IMR-90 (cell line): ENCODE results near the gene TNK1. TPM values are rescaled to one million over a fixed set of nuclear protein-coding genes. Genes with fewer than 3 reads are reported as not detected.

Source experiments
- ATAC-seq: fragments of 200-7000 bp; cut with Tn5 transposase; 2 replicates; pipeline ENCODE4 v1.9.1; 2020; ENCODE audit warnings: low read depth, mild to moderate bottlenecking, moderate library complexity
- BruUV-seq: library from RNA; stranded (reverse); fragments of 400-500 nt; replicated peaks from 2 replicates; lab custom pipeline; 2021; lab: Mats Ljungman, UMichigan
- CTCF ChIA-PET: fragments of 300-600 bp; formaldehyde crosslinking; extraction: SDS; loops from one replicate; lab custom pipeline; 2021; ENCODE audit warnings: antibody characterized with exemption; lab: Yijun Ruan, JAX
- POLR2A ChIA-PET: fragments of 300-600 bp; sonication (Branson Sonifier 250); formaldehyde crosslinking; loops from one replicate; lab custom pipeline; 2022; ENCODE audit warnings: antibody characterized with exemption; ENCODE audit not compliant: unreplicated experiment; lab: Charles Lee
- DNase-seq: peaks from one replicate; pipeline ENCODE4 v3.0.0; 2013
- H2AFZ ChIP-seq: replicated peaks from 2 replicates; pipeline ENCODE3; 2013; ENCODE audit warnings: low read length, mild to moderate bottlenecking; ENCODE audit not compliant: poor library complexity
- H2AK5ac ChIP-seq: 2 replicates; pipeline ENCODE4 v1.6.1; 2013; ENCODE audit warnings: low read depth, low read length, inconsistent platforms
- H2AK9ac ChIP-seq: replicated peaks from 2 replicates; pipeline ENCODE3; 2013; ENCODE audit warnings: mild to moderate bottlenecking, low read depth, low read length, moderate library complexity; ENCODE audit not compliant: poor library complexity
- H2BK120ac ChIP-seq: 2 replicates; pipeline ENCODE4 v1.6.1; 2013; ENCODE audit warnings: low read depth, low read length, inconsistent platforms
- H2BK15ac ChIP-seq: 3 replicates; pipeline ENCODE4 v1.6.1; 2013; ENCODE audit warnings: low read depth, low read length, inconsistent platforms
- H2BK20ac ChIP-seq: 2 replicates; pipeline ENCODE4 v1.6.1; 2013; ENCODE audit warnings: low read depth, mild to moderate bottlenecking, inconsistent platforms, low read length, moderate library complexity
- H2BK5ac ChIP-seq: 2 replicates; pipeline ENCODE4 v1.6.1; 2013; ENCODE audit warnings: mild to moderate bottlenecking, low read depth, low read length, inconsistent platforms; ENCODE audit not compliant: poor library complexity, severe bottlenecking
- H3K14ac ChIP-seq: replicated peaks from 2 replicates; pipeline ENCODE4 v1.6.1; 2013; ENCODE audit warnings: low read depth, low read length, inconsistent platforms
- H3K18ac ChIP-seq: 2 replicates; pipeline ENCODE4 v1.6.1; 2013; ENCODE audit warnings: low read depth, low read length, control low read depth
- H3K23ac ChIP-seq: 2 replicates; pipeline ENCODE4 v1.6.1; 2013; ENCODE audit warnings: low read depth, low read length, inconsistent platforms
- H3K27ac ChIP-seq: 2 replicates; pipeline ENCODE4 v1.5.1; 2013; ENCODE audit warnings: mild to moderate bottlenecking, control low read depth, low read length; ENCODE audit not compliant: insufficient read depth
- H3K27me3 ChIP-seq: 2 replicates; pipeline ENCODE4 v1.6.1; 2013; ENCODE audit warnings: low read length; ENCODE audit not compliant: control insufficient read depth, insufficient read depth
- H3K36me3 ChIP-seq: 2 replicates; pipeline ENCODE4 v1.6.1; 2013; ENCODE audit warnings: low read length, mixed read lengths; ENCODE audit not compliant: control insufficient read depth, insufficient read depth
- H3K4ac ChIP-seq: 2 replicates; pipeline ENCODE4 v1.6.1; 2013; ENCODE audit warnings: low read depth, low read length, inconsistent platforms
- H3K4me1 ChIP-seq: 2 replicates; pipeline ENCODE4 v1.6.1; 2013; ENCODE audit warnings: low read length, mixed read lengths; ENCODE audit not compliant: control insufficient read depth, insufficient read depth
- H3K4me2 ChIP-seq: 2 replicates; pipeline ENCODE4 v1.6.1; 2013; ENCODE audit warnings: low read depth, mild to moderate bottlenecking, control low read depth, low read length, moderate library complexity
- H3K4me3 ChIP-seq: 2 replicates; pipeline ENCODE4 v1.5.1; 2013; ENCODE audit warnings: low read depth, mild to moderate bottlenecking, control low read depth, low read length, moderate library complexity; ENCODE audit not compliant: insufficient read depth
- H3K56ac ChIP-seq: 2 replicates; pipeline ENCODE4 v1.6.1; 2013; ENCODE audit warnings: low read length, inconsistent platforms; ENCODE audit not compliant: insufficient read depth; ENCODE audit errors: extremely low read depth
- H3K79me1 ChIP-seq, 2 experiments: 2 replicates each; pipeline ENCODE4 v1.6.1; 2013; ENCODE audit warnings: low read length in 2 of 2, inconsistent platforms in 1 of 2, low read depth in 1 of 2
- H3K9ac ChIP-seq: 2 replicates; pipeline ENCODE4 v1.6.1; 2013; ENCODE audit warnings: low read depth, low read length, control low read depth
- H3K9me1 ChIP-seq: 2 replicates; pipeline ENCODE4 v1.6.1; 2013; ENCODE audit warnings: low read length, inconsistent platforms; ENCODE audit not compliant: insufficient read depth
- H3K9me3 ChIP-seq: 2 replicates; pipeline ENCODE4 v1.6.1; 2013; ENCODE audit warnings: low read length; ENCODE audit not compliant: control insufficient read depth, insufficient read depth
- H4K20me1 ChIP-seq: 2 replicates; pipeline ENCODE4 v1.6.1; 2013; ENCODE audit warnings: low read length, inconsistent platforms; ENCODE audit not compliant: insufficient read depth
- H4K5ac ChIP-seq: 2 replicates; pipeline ENCODE4 v1.6.1; 2013; ENCODE audit warnings: mild to moderate bottlenecking, low read depth, low read length, control low read depth
- H4K8ac ChIP-seq, 2 experiments: 2 replicates each; pipeline ENCODE4 v1.6.1; 2013; ENCODE audit warnings: low read depth in 2 of 2, low read length in 2 of 2, control low read depth in 1 of 2, inconsistent platforms in 1 of 2
- H4K91ac ChIP-seq: 2 replicates; pipeline ENCODE4 v1.6.1; 2013; ENCODE audit warnings: low read depth, low read length, inconsistent platforms; ENCODE audit not compliant: insufficient read depth
- BHLHE40 ChIP-seq: fragments of 150-350 bp; IDR thresholded peaks from 2 replicates; pipeline ENCODE4 v1.6.1; 2016; ENCODE audit warnings: mild to moderate bottlenecking, low read depth, low read length
- CEBPB ChIP-seq: IDR thresholded peaks from 2 replicates; pipeline ENCODE4 v1.6.1; 2012; ENCODE audit warnings: low read depth, low read length, improper control_type of control experiment
- CHD1 ChIP-seq: IDR thresholded peaks from 2 replicates; pipeline ENCODE4 v1.6.1; 2012; ENCODE audit warnings: low read depth, low read length, improper control_type of control experiment
- FOS ChIP-seq: fragments of 150-350 bp; IDR thresholded peaks from 2 replicates; pipeline ENCODE4 v1.6.1; 2016; ENCODE audit warnings: low read depth, low read length
- MAFK ChIP-seq: IDR thresholded peaks from 2 replicates; pipeline ENCODE4 v1.6.1; 2012; ENCODE audit warnings: low read depth, low read length, improper control_type of control experiment
- MAZ ChIP-seq: IDR thresholded peaks from 2 replicates; pipeline ENCODE4 v1.6.1; 2012; ENCODE audit warnings: low read depth, mild to moderate bottlenecking, low read length, improper control_type of control experiment, moderate library complexity, borderline replicate concordance
- NFE2L2 ChIP-seq: fragments of 150-350 bp; IDR thresholded peaks from 2 replicates; pipeline ENCODE4 v1.6.1; 2016; ENCODE audit warnings: low read depth, mild to moderate bottlenecking, low read length
- POLR2A ChIP-seq: IDR thresholded peaks from 2 replicates; pipeline ENCODE4 v1.6.1; 2012; ENCODE audit warnings: mild to moderate bottlenecking, low read depth, low read length
- RAD21 ChIP-seq: IDR thresholded peaks from 2 replicates; pipeline ENCODE4 v1.6.1; 2012; ENCODE audit warnings: low read length, improper control_type of control experiment
- RCOR1 ChIP-seq: IDR thresholded peaks from 2 replicates; pipeline ENCODE4 v1.6.1; 2012; ENCODE audit warnings: mild to moderate bottlenecking, low read length, improper control_type of control experiment; ENCODE audit not compliant: insufficient replicate concordance
- RFX5 ChIP-seq: IDR thresholded peaks from 2 replicates; pipeline ENCODE4 v1.8.0; 2012; ENCODE audit warnings: low read depth, mild to moderate bottlenecking, low read length, moderate library complexity
- SMC3 ChIP-seq: fragments of 150-350 bp; IDR thresholded peaks from 2 replicates; pipeline ENCODE4 v1.6.1; 2016; ENCODE audit warnings: low read depth, mild to moderate bottlenecking, antibody characterized with exemption, low read length, moderate library complexity
- WGBS, 2 experiments: methylation state at CpG; one replicate each; pipeline versions ENCODE4 v1.1.5 to v1.1.7; 2013; ENCODE audit warnings: missing lambda C conversion rate in 2 of 2; ENCODE audit not compliant: insufficient read length in 1 of 2; ENCODE audit errors: extremely low coverage in 2 of 2; 5-methylcytosine and 5-hydroxymethylcytosine counted together
- dilution Hi-C: fragments of 300-500 bp; cut with HindIII; formaldehyde crosslinking; loops from one replicate; pipeline ENCODE4 v1.14.3; 2018; ENCODE audit warnings: low sequenced_read_pairs; ENCODE audit not compliant: unreplicated experiment
- in situ Hi-C: fragments of 300-500 bp; cut with MboI; formaldehyde crosslinking; loops from 3 replicates; pipeline ENCODE4 v1.14.3; 2019; ENCODE audit warnings: low sequenced_read_pairs, inconsistent platforms, mixed read lengths
- intact Hi-C: fragments of 100-400 bp; cut with micrococcal nuclease; formaldehyde crosslinking; loops from 2 replicates; pipeline ENCODE4 v1.10.0; 2022
- polyA plus RNA-seq, 3 experiments: library from polyadenylated mRNA; depleted of rRNA; stranded (reverse); fragments of >200 nt; gene quantifications; 2 replicates each; pipeline ENCODE4 v1.2.3, GENCODE V29; 2012; ENCODE audit warnings: low replicate concordance in 1 of 3
- total RNA-seq: library from RNA; depleted of rRNA; stranded (reverse); fragments of >200 nt; gene quantifications from 2 replicates; pipeline ENCODE4 v1.2.3, GENCODE V29; 2012
- TF ChIP-seq, protein P1 (sequence below): fragments of 150-350 bp; IDR thresholded peaks from 2 replicates; pipeline ENCODE4 v1.6.1; 2016; ENCODE audit warnings: low read depth, mild to moderate bottlenecking, low read length, moderate library complexity, borderline replicate concordance
- TF ChIP-seq, protein P2 (sequence below): conservative IDR thresholded peaks from 2 replicates; pipeline ENCODE4 v1.5.1; 2012; ENCODE audit warnings: mild to moderate bottlenecking, low read depth, low read length, improper control_type of control experiment
- TF ChIP-seq, protein P3 (sequence below): fragments of 150-350 bp; IDR thresholded peaks from 2 replicates; pipeline ENCODE4 v1.6.1; 2017; ENCODE audit warnings: mild to moderate bottlenecking, antibody characterized with exemption, low read length, low read depth

The TNK1 gene
- total and polyA plus RNA-seq, 2 of the 4 experiments (the other 2 are of a cell fraction) = 0.44 to 0.54 TPM

DNA sequence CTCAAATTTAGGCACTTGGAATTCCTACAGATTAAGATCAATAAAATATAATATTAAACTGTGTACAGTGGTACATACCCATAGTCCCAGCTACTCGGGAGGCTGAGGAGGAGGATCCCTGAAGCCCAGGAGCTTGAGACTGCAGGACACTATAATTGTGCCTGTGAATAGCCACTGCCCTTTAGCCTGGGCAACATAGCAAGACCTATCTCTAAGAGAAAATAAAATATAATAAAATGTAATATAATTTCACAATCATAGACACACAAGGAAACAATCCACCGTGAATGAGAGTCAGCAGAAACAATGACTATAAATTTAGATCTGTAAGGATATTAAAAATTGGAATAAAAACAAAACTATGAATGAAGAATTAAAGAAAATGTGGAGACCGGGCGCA lies 10.0 kb upstream of the TNK1 start:
- Histone ChIP-seq H2AFZ (no peak overlapping the region), H3K56ac (no peak overlapping the region), H3K27ac (no peak overlapping the region), H3K4me3 (no peak overlapping the region), H2BK5ac (no peak overlapping the region), H3K79me1 (no peaks in the 10 kb centered on the region), H4K5ac (no peak overlapping the region), H3K4me2 (no peak overlapping the region), H3K23ac (no peak overlapping the region), H3K14ac (no peak overlapping the region), H4K20me1 (no peaks in the 10 kb centered on the region), H2AK9ac (no peak overlapping the region), H3K18ac (no peak overlapping the region), H3K9me1 (no peaks in the 10 kb centered on the region), H4K8ac (no peak overlapping the region), H3K9me3 (peaks cover 2% of the 10 kb centered on the region; the same call in 1 of the 2 replicates), H3K36me3 (no peaks in the 10 kb centered on the region), H3K27me3 (peaks cover 24% of the 10 kb centered on the region), H3K4ac (no peak overlapping the region), H3K9ac (no peak overlapping the region), H4K91ac (no peak overlapping the region), H2BK120ac (no peak overlapping the region), H2BK20ac (no peak overlapping the region), H2BK15ac (no peak overlapping the region), H3K4me1 (no peaks in the 10 kb centered on the region), H2AK5ac (no peak overlapping the region)
- no TSS peak for BruUV-seq
- intact Hi-C loops (no loop called here), dilution Hi-C loops (no loop called here), in situ Hi-C loops (no loop called here)
- ATAC-seq (no peak), DNase-seq (no peak)
- CTCF ChIA-PET = interaction anchor here (1.7 kb wide), 1 partner anchor 15 kb away, joined by 4 read pairs; no protein-coding TSS in a partner anchor
- POLR2A ChIA-PET = no interaction called here
- TF ChIP-seq CEBPB (no peak), BHLHE40 (no peak), RAD21 (no peak), RFX5 (no peak), FOS (no peak), MAFK (no peak), NFE2L2 (no peak), RCOR1 (no peak), CHD1 (no peak), MAZ (no peak), POLR2A (no peak), SMC3 (no peak)
- TF ChIP-seq, protein P1, sequence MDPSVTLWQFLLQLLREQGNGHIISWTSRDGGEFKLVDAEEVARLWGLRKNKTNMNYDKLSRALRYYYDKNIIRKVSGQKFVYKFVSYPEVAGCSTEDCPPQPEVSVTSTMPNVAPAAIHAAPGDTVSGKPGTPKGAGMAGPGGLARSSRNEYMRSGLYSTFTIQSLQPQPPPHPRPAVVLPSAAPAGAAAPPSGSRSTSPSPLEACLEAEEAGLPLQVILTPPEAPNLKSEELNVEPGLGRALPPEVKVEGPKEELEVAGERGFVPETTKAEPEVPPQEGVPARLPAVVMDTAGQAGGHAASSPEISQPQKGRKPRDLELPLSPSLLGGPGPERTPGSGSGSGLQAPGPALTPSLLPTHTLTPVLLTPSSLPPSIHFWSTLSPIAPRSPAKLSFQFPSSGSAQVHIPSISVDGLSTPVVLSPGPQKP = no peak
- TF ChIP-seq, protein P2, sequence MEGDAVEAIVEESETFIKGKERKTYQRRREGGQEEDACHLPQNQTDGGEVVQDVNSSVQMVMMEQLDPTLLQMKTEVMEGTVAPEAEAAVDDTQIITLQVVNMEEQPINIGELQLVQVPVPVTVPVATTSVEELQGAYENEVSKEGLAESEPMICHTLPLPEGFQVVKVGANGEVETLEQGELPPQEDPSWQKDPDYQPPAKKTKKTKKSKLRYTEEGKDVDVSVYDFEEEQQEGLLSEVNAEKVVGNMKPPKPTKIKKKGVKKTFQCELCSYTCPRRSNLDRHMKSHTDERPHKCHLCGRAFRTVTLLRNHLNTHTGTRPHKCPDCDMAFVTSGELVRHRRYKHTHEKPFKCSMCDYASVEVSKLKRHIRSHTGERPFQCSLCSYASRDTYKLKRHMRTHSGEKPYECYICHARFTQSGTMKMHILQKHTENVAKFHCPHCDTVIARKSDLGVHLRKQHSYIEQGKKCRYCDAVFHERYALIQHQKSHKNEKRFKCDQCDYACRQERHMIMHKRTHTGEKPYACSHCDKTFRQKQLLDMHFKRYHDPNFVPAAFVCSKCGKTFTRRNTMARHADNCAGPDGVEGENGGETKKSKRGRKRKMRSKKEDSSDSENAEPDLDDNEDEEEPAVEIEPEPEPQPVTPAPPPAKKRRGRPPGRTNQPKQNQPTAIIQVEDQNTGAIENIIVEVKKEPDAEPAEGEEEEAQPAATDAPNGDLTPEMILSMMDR = no peak
- TF ChIP-seq, protein P3, sequence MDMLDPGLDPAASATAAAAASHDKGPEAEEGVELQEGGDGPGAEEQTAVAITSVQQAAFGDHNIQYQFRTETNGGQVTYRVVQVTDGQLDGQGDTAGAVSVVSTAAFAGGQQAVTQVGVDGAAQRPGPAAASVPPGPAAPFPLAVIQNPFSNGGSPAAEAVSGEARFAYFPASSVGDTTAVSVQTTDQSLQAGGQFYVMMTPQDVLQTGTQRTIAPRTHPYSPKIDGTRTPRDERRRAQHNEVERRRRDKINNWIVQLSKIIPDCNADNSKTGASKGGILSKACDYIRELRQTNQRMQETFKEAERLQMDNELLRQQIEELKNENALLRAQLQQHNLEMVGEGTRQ = no peak
- 100% methylated on average over 1 of the region's 4 CpGs; no CpG with 5 or more reads in 1 of the 2 experiments for WGBS, 2 experiments
